HG03108 (cell line): Measurements from ENCODE around the gene SDC3.

ENCODE experiments used
- ATAC-seq: cut with Tn5 transposase; IDR thresholded peaks from one replicate; pipeline ENCODE4 v1.9.1; 2021; ENCODE audit warnings: moderate library complexity; ENCODE audit not compliant: unreplicated experiment

The SDC3 gene

GRCh38 chr1:30855686-30856259 lies 52.8 kb downstream of the SDC3 start:
- ATAC-seq: no peak

DNA sequence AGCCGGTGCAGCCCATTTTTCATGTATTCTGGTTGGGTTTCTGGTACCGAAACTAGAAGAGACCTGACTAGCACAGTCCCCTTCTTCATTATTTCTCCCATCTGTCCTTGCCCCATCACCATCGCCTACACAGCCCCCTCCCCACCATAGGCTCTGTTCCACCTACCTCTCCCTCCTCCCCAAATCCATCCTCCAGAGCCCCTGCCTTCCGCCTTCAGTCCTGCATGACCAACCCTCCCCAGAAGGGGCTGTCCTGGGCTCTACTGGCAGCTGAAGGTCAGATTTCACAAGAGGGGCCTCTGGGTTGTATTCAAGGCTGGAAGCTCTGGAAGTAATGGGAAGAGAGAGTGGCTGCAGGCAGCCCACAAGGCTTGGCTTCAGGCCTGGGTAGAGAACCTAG lies 55.2 kb downstream of the SDC3 start:
- ATAC-seq: no peak

DNA sequence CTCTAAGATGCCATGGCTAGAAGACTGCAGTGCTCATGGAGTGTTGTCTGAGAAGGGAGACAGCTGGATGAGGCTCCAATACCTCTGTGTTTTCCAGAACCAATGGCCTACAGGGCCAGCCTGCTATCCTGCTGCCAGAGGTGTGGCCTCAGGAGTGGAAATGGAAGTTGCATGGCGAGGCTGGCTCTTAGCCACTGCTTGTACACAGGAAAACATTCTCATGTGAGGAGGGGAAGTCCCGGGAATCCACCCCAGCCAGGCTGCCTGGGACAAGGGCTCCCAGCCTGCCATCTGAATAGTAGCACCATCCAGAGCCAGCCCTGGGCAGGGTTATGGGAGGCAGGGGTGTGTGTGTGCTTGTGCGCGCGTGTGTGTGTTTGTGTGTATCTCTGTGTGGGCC lies 56.5 kb downstream of the SDC3 start:
- ATAC-seq: no peak

DNA sequence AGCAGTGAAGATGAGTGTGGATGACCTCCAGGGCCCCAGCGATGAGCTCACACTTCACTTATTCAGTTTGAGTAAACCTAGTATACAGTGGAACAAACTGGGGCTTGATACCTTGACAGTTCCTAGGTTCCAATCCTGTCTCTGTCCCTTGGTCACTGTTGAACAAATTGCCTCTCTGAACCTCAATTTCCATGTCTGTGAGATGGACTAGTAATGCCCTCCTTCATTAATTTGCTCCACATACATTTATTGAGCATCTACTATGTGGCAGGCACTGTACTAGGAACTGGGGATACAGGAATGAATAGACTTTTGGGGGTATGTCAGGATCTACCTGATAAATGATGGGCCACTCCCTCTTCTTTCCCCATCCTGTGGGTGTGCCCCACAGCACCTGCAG lies 57.3 kb downstream of the SDC3 start:
- ATAC-seq: no peak

DNA sequence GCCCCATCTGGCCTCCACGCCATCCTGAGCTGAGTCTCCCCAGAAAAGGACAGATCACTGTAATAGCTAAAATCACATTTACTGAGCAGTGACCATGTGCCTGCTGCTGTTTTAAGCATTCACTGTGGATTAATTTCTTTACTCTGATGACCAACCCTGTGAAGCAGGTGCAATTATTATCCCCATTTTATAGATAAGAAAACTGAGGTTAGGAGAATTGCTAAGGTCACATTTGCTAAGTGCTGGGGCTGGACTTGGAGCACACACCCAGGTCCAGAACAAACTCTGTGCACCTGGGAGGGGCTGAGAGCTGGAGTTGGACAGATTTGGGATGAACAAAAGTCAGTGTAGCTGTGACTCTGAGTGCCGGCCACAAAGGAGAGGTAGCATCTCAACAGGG lies 58.0 kb downstream of the SDC3 start:
- no peak for ATAC-seq

GRCh38 chr1:30848130-30848529 lies 60.4 kb downstream of the SDC3 start:
- ATAC-seq: no peak

DNA sequence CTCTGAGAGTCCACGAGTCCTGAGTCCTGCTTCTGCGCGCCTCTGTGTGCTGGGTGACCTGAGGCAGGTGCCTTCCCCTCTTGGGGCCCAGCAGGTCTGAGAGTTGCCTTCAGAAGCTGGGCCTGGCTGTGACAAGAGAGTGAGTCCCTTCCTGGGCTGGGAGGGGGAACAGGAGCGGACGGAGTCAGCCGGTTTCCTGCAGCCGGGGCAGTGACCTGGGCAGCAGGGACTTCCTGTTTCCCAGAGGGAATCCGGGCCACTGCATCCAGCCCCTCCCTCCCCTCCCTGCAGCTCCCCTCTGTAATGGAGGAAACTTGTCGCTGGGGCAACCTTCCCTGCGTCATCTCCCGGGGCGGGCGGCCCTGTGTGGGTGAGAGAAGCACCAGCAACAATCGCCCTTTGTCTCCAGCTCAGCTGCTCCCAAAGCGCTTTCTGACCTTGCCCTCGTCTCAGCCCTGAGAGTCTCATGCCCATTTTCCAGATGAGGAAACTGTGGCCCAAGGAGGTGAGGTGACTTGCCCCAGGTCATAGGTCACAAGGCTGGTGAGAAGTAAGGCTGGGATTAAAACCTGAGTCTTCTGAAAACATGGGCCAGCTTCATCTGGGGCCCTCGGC lies 61.1 kb downstream of the SDC3 start:
- no peak for ATAC-seq

GRCh38 chr1:30846587-30846986 lies 62.0 kb downstream of the SDC3 start:
- ATAC-seq: no peak

GRCh38 chr1:30845904-30846290 lies 62.7 kb downstream of the SDC3 start:
- no peak for ATAC-seq

- no peak for ATAC-seq
These were observed 63.2 kb downstream of the SDC3 start for GRCh38 chr1:30845237-30845903.

GRCh38 chr1:30844631-30845030 lies 63.9 kb downstream of the SDC3 start:
- ATAC-seq: no peak

DNA sequence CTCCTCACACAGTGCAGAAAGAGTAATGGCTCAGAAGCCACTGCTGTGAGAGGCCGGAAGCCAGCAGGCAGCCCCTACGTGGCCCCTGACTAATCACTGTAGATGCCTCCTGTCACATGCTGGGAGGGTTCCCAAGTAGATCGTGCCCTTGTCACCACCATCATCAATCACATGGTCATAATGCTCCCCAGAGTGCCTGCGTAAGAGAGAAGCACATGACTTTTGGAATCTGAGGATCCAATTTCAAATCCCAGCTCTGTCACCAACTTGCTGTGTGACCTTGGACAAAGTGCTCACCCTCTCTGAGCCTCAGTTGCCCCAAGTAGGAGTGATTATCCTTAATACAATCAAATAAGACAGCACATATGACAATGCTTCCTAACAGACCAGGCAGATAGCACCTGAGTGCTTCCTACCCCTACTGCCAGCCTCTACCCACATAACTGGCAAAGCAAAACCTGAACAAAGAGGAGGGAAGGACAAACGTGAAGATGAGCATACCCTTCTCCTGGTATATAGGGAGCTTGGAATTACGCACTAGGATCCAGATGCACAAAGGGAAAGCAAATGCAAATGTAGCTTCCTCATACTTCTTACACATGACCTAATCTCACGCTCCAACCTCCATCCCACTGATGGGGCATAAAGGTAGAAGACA lies 65.7 kb downstream of the SDC3 start:
- no peak for ATAC-seq

DNA sequence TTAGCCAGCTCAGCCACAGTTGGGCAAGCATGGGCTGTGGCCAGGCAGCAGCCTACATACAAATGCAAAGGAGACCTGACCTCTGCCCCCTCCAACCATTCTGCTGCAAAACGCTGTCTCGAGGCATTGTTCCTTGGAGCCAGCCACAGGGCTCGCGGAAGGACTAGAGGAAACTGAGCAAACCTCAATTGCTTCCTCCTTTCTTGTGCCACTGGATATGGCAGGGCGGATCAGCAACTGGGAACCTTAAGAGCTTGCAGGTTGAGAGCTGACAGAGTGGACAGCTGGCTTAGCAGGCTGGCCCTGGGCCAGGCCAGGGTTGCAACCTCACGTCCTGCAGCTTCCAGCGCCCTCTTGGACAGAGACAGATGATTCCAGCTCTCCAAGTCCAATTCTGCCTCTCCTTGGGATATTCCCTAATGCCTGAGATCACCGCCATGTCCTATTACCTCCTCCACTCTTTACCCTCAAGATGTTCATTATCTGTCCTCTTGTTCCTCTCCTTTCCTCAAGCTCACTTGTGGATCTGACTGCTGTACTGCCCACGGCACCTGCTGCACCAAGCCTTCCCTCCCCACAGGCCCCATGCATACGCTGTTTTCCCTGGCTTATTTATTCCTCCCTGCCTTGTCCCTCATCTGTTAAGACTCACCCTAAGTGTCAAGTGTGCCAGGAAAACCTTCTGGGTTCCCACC lies 67.5 kb downstream of the SDC3 start:
- ATAC-seq: no peak

DNA sequence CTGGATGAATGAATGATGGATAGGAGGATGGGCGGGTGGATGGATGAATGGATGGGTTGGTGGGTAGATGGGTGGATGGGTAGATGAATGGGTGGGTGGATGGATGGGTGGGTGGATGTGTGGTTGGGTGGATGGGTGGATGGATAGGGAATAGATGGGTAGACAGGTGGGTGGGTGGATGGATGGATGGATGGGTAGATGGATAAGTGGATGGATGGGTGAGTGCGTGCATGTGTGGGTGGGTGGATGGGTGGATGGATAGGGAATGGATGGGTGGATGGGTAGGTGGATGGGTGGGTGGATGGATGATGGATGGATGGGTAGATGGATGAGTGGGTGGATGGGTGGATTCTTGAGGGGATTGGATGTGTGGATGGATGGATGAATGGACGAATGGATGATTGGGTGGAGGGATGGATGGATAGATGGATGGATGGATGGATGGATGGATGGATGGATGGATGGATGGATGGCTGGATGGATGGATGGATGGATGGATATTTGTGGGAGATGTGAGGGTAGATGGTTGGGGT lies 68.7 kb downstream of the SDC3 start:
- ATAC-seq: no peak

GRCh38 chr1:30838996-30839395 lies 69.6 kb downstream of the SDC3 start:
- no peak for ATAC-seq

GRCh38 chr1:30837653-30838052 lies 70.9 kb downstream of the SDC3 start:
- no peak for ATAC-seq

DNA sequence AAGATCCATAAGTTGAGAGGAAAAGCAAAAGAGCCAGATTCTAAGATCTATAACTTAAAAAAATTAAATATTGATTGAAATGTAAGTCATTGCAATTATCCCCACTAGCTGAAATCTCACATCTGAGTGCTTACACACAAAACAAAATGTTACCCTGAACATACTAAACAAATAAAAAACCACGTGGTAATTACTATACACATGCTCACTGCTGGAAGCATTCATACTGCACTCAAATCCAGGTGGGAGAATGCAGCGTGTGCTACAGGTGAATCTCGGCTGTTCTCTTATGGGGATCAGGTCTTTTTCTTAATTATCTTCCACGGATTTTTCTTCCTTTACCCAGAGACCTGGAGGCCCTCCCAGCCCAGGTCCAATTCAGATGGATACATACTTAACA lies 74.3 kb downstream of the SDC3 start:
- no peak for ATAC-seq

GRCh38 chr1:30830537-30830936 lies 78.0 kb downstream of the SDC3 start:
- ATAC-seq: no peak

DNA sequence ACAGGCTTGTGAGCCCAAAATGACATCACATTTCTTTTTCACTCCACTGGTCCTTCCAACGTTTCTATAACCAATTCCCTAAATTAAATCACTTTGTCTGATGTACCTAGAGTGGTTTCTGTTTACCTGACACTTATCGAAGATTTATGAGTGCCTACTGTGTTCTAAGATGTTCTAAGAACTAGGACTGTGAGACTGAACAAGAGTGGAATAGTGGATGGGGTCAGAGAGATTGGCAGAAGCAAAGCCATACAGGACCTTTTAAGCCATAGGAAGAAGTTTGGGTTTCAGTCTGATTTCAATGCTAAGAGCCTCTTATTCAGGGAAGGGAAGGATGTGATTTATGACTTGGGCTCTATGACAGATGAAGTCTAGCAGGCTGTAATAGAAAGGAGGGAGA lies 78.7 kb downstream of the SDC3 start:
- ATAC-seq: no peak

DNA sequence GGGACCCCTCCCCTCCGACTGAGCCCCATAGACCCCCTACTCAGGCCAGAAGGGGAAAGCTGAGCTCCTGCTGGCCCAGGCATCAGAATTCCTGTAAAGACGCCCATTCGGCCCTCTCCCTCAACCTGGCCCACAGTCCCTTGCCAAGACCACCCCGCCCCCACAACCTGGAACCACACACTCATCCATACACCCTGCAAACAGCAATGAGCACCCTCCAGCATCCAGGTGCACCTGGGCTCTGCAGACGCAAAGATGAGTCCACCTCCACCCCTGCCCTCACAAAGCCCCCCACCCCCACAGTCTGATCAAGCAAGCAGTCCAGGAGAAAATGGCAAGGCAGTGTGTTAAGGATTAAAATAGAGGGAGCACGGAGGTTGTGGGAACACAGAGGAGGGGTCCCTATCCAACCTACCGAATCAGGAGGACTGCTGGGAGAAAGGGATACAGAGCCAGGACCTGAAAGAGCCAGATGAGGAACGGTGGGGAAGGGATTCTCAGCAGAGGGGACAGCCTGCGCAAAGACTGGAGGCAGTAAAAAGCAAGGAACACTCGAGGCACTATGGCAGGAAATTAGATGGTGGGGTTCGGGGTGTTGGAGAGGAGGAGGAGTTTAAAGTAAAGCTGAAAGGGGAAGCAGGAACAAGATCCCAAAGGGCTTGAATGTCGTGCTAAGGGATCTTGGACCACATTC lies 83.7 kb downstream of the SDC3 start:
- no peak for ATAC-seq
